HepG2 (cell line): ENCODE data around the gene MYLK. TPM values are rescaled to one million over a fixed set of nuclear protein-coding genes. Genes with fewer than 3 reads are reported as not detected.
A peak's percentile ranks its signal among the peaks of the same experiment; 100 is the strongest.

Source experiments
- BATF2 ChIP-seq: sonication (generic); formaldehyde crosslinking; IDR thresholded peaks from 2 replicates; pipeline ENCODE4 v1.8.0; 2022; ENCODE audit warnings: mild to moderate bottlenecking, missing genetic modification reagents, moderate library complexity
- BRCA1 ChIP-seq: sonication (generic); formaldehyde crosslinking; IDR thresholded peaks from 2 replicates; pipeline ENCODE4 v1.4.0; 2020; ENCODE audit warnings: missing genetic modification reagents
- BRD4 ChIP-seq: sonication (generic); formaldehyde crosslinking; IDR thresholded peaks from 2 replicates; pipeline ENCODE4 v1.4.0; 2020; ENCODE audit warnings: missing genetic modification reagents
- CCDC6 ChIP-seq: sonication (generic); formaldehyde crosslinking; IDR thresholded peaks from 2 replicates; pipeline ENCODE4 v1.8.1; 2022; ENCODE audit warnings: mild to moderate bottlenecking, missing genetic modification reagents, moderate library complexity
- ERF ChIP-seq: IDR thresholded peaks from 2 replicates; pipeline ENCODE4 v1.6.1; 2018; ENCODE audit warnings: missing biosample characterization, missing genetic modification reagents
- ETV5 ChIP-seq: IDR thresholded peaks from 2 replicates; pipeline ENCODE4 v1.6.1; 2018; ENCODE audit warnings: missing biosample characterization, missing genetic modification reagents, inconsistent platforms, borderline replicate concordance
- FOXA3 ChIP-seq: IDR thresholded peaks from 2 replicates; pipeline ENCODE4 v1.6.1; 2016; ENCODE audit warnings: missing genetic modification reagents, missing compliant biosample characterization
- GATAD2A ChIP-seq: IDR thresholded peaks from 2 replicates; pipeline ENCODE4 v1.6.1; 2016
- GZF1 ChIP-seq: sonication (generic); formaldehyde crosslinking; IDR thresholded peaks from 2 replicates; pipeline ENCODE4 v1.5.1; 2020; ENCODE audit warnings: mild to moderate bottlenecking, missing genetic modification reagents
- KDM1A ChIP-seq: IDR thresholded peaks from 2 replicates; pipeline ENCODE4 v1.6.1; 2016; ENCODE audit warnings: missing compliant biosample characterization
- MBD4 ChIP-seq: IDR thresholded peaks from 2 replicates; pipeline ENCODE4 v1.6.1; 2012; ENCODE audit warnings: low read length, inconsistent platforms, borderline replicate concordance
- NRL ChIP-seq: sonication (generic); formaldehyde crosslinking; IDR thresholded peaks from 2 replicates; pipeline ENCODE4 v1.5.0; 2020; ENCODE audit warnings: missing genetic modification reagents, mild to moderate bottlenecking, moderate library complexity, borderline replicate concordance
- PAXIP1 ChIP-seq: sonication (generic); formaldehyde crosslinking; conservative IDR thresholded peaks from 2 replicates; pipeline ENCODE4 v1.4.0; 2020; ENCODE audit warnings: mild to moderate bottlenecking, missing genetic modification reagents, moderate library complexity
- PPARG ChIP-seq: conservative IDR thresholded peaks from 2 replicates; pipeline ENCODE4 v1.6.1; 2016; ENCODE audit warnings: missing biosample characterization, missing genetic modification reagents
- PRPF4 ChIP-seq: fragments of 200-400 bp; formaldehyde crosslinking; IDR thresholded peaks from 2 replicates; pipeline ENCODE4 v1.6.1; 2016; ENCODE audit warnings: low read length, low read depth; ENCODE audit not compliant: poor library complexity, severe bottlenecking
- TAF15 ChIP-seq: fragments of 200-400 bp; formaldehyde crosslinking; IDR thresholded peaks from one replicate; pipeline ENCODE4 v1.6.1; 2018; ENCODE audit warnings: mild to moderate bottlenecking, low read depth, low read length; ENCODE audit not compliant: poor library complexity, severe bottlenecking
- ZBTB8A ChIP-seq: sonication (generic); formaldehyde crosslinking; IDR thresholded peaks from 2 replicates; pipeline ENCODE4 v1.4.0; 2020; ENCODE audit warnings: mild to moderate bottlenecking, low read depth, missing genetic modification reagents, borderline replicate concordance
- ZFP90 ChIP-seq: sonication (generic); formaldehyde crosslinking; IDR thresholded peaks from 2 replicates; pipeline ENCODE4 v1.8.0; 2022; ENCODE audit warnings: missing genetic modification reagents, mild to moderate bottlenecking, inconsistent platforms, borderline replicate concordance
- ZNF124 ChIP-seq: sonication (generic); formaldehyde crosslinking; IDR thresholded peaks from 2 replicates; pipeline ENCODE4 v1.4.0; 2020; ENCODE audit warnings: missing genetic modification reagents
- ZNF33A ChIP-seq: sonication (generic); formaldehyde crosslinking; IDR thresholded peaks from 2 replicates; pipeline ENCODE4 v1.5.1; 2020; ENCODE audit warnings: missing genetic modification reagents, mild to moderate bottlenecking, moderate library complexity, borderline replicate concordance
- ZNF766 ChIP-seq: sonication (generic); formaldehyde crosslinking; IDR thresholded peaks from 2 replicates; pipeline ENCODE4 v1.5.0; 2020; ENCODE audit warnings: missing genetic modification reagents, borderline replicate concordance
- polyA plus RNA-seq, 8 experiments: library from polyadenylated mRNA; depleted of rRNA in 3 of 8; stranded (reverse) in 7 of 8; unstranded in 1 of 8; fragments of >200 nt; fragmentation: Illumina TruSeq in 4 of 8; extraction: Trizol in 4 of 8; gene quantifications; 2 replicates each; pipeline versions ENCODE4 v1.2.1 to v1.2.3, GENCODE V29; 2011 to 2016; ENCODE audit warnings: low read depth in 4 of 8, missing spikeins in 1 of 8, mixed read lengths in 1 of 8; ENCODE audit not compliant: insufficient read depth in 1 of 8
- total RNA-seq, 5 experiments: library from RNA; depleted of rRNA; stranded (reverse); fragments of >200 nt; fragmentation: Illumina TruSeq; extraction: Trizol; gene quantifications; 2 replicates each; pipeline ENCODE4 v1.2.3, GENCODE V29; 2016; ENCODE audit warnings: low read depth in 1 of 5
- TF ChIP-seq, protein P1 (sequence below): sonication (generic); IDR thresholded peaks from 2 replicates; pipeline ENCODE4 v1.6.1; 2016; ENCODE audit warnings: low read depth, borderline replicate concordance
- TF ChIP-seq, protein P2 (sequence below): sonication (generic); formaldehyde crosslinking; IDR thresholded peaks from 2 replicates; pipeline ENCODE4 v1.8.1; 2022; ENCODE audit warnings: mild to moderate bottlenecking, missing genetic modification reagents
- TF ChIP-seq, protein P3 (sequence below): sonication (generic); formaldehyde crosslinking; IDR thresholded peaks from 2 replicates; pipeline ENCODE4 v1.4.0; 2020; ENCODE audit warnings: missing genetic modification reagents

Gene MYLK
- total and polyA plus RNA-seq, 2 of the 13 experiments (the other 11 are each of a cell fraction or from before 2014, with no cell fraction given) = 10.6 to 34.9 TPM

- TF ChIP-seq MBD4 = no peak
- peak; percentile 91 for TF ChIP-seq ETV5 (CRISPR knock-in tag)
- no peak for TF ChIP-seq ZNF33A (CRISPR knock-in tag)
- no peak for TF ChIP-seq ZFP90 (CRISPR knock-in tag)
- no peak for TF ChIP-seq NRL (CRISPR knock-in tag)
- no peak for TF ChIP-seq ZBTB8A (CRISPR knock-in tag)
- peak; percentile 90 for TF ChIP-seq PAXIP1
- no peak for TF ChIP-seq PRPF4
- peak; percentile 76 for TF ChIP-seq FOXA3 (CRISPR knock-in tag)
- TF ChIP-seq ZNF124 (CRISPR knock-in tag) = no peak
- TF ChIP-seq BRCA1 (CRISPR knock-in tag) = no peak
- no peak for TF ChIP-seq BATF2 (CRISPR knock-in tag)
- TF ChIP-seq GATAD2A (CRISPR knock-in tag) = peak; percentile 61
- peak; percentile 64 for TF ChIP-seq PPARG
- TF ChIP-seq CCDC6 (CRISPR knock-in tag) = peak; percentile 48; the same call in 1 of the 2 replicates
- TF ChIP-seq, protein P1, sequence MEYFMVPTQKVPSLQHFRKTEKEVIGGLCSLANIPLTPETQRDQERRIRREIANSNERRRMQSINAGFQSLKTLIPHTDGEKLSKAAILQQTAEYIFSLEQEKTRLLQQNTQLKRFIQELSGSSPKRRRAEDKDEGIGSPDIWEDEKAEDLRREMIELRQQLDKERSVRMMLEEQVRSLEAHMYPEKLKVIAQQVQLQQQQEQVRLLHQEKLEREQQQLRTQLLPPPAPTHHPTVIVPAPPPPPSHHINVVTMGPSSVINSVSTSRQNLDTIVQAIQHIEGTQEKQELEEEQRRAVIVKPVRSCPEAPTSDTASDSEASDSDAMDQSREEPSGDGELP = no peak
- TF ChIP-seq, protein P2, sequence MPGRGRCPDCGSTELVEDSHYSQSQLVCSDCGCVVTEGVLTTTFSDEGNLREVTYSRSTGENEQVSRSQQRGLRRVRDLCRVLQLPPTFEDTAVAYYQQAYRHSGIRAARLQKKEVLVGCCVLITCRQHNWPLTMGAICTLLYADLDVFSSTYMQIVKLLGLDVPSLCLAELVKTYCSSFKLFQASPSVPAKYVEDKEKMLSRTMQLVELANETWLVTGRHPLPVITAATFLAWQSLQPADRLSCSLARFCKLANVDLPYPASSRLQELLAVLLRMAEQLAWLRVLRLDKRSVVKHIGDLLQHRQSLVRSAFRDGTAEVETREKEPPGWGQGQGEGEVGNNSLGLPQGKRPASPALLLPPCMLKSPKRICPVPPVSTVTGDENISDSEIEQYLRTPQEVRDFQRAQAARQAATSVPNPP (CRISPR knock-in tag) = no peak
- no peak for TF ChIP-seq GZF1 (CRISPR knock-in tag)
- TF ChIP-seq, protein P3, sequence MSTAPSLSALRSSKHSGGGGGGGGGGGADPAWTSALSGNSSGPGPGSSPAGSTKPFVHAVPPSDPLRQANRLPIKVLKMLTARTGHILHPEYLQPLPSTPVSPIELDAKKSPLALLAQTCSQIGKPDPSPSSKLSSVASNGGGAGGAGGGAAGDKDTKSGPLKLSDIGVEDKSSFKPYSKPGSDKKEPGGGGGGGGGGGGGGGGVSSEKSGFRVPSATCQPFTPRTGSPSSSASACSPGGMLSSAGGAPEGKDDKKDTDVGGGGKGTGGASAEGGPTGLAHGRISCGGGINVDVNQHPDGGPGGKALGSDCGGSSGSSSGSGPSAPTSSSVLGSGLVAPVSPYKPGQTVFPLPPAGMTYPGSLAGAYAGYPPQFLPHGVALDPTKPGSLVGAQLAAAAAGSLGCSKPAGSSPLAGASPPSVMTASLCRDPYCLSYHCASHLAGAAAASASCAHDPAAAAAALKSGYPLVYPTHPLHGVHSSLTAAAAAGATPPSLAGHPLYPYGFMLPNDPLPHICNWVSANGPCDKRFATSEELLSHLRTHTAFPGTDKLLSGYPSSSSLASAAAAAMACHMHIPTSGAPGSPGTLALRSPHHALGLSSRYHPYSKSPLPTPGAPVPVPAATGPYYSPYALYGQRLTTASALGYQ (CRISPR knock-in tag) = no peak
- no peak for TF ChIP-seq TAF15
- no peak for TF ChIP-seq BRD4 (CRISPR knock-in tag)
- no peak for TF ChIP-seq ERF
- no peak for TF ChIP-seq ZNF766 (CRISPR knock-in tag)
- TF ChIP-seq KDM1A (CRISPR knock-in tag) = no peak
These were observed 126.0 kb downstream of the MYLK start (continued) for GRCh38 chr3:123758081-123758564.
